Measurements from ENCODE around the gene BAZ2B.

- no peak for TF ChIP-seq CTCF (IDR thresholded peaks at IDR 0.05)
- no peak for TF ChIP-seq POLR2A (IDR thresholded peaks at IDR 0.05)
- TF ChIP-seq EP300 (IDR thresholded peaks at IDR 0.05) = no peak
These were observed 204.9 kb downstream of the BAZ2B start for GRCh38 chr2:159411460-159411859.

Measured in sigmoid colon (tissue), 4 donors.